Ishikawa (cell line): Measurements from ENCODE around the gene INSL3.
A peak's percentile ranks its signal among the peaks of the same experiment; 100 is the strongest.

Experiments used
- EP300 ChIP-seq: IDR thresholded peaks from 2 replicates; pipeline ENCODE4 v1.6.1; 2012; ENCODE audit warnings: borderline replicate concordance
- NFIC ChIP-seq: IDR thresholded peaks from 2 replicates; pipeline ENCODE4 v1.6.1; 2012
- RAD21 ChIP-seq: IDR thresholded peaks from 2 replicates; pipeline ENCODE4 v1.6.1; 2012; ENCODE audit warnings: low read depth
- TAF1 ChIP-seq: IDR thresholded peaks from 2 replicates; pipeline ENCODE4 v1.6.1; 2012; ENCODE audit warnings: low read depth, mild to moderate bottlenecking
- TEAD4 ChIP-seq: IDR thresholded peaks from 2 replicates; pipeline ENCODE4 v1.6.1; 2012
- USF1 ChIP-seq: IDR thresholded peaks from 2 replicates; pipeline ENCODE4 v1.6.1; 2012

DNA sequence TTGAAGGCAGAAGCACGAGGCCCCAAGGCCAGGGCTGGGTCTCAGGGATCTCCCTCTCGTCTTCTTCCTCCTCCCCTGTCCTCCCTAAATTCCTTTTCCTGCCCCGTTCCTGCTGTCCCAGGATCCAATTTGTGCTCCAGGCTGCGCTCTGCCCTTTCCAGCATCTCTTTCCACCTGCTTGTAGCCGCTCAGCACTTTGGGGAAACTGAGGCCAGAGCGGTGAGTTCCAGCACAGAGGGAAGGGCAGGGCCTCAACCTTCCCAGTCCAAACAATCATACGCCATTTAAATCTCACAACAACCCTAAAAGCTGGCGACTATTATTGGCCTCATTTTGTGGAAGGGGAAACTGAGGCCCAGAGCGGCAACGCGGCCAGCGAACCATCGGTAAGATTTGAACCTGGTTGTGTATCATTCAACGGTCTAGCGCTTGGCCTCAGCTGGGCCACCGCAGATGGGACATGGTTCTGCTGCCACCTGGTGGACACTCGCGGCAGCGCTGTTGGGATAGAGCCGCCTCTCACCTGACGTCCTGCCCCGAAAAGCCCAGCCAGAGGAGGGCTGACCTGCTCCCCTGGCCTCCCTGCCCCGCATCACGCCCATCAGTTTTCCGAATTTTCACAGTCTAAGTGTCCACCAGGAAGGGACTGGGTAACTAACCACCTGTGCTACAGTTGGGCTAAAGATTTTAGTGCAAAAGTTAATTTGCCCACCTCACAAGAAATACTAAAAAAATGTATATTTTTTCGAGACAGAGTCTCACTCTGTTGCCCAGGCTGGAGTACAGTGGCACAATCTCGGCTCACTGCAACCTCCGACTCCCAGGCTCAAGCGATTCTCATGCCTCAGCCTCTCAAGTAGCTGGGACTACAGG lies 34.2 kb upstream of the INSL3 start:
- TF ChIP-seq RAD21, result peak; percentile 98
- TF ChIP-seq USF1, result no peak
- TF ChIP-seq NFIC, result no peak
- TF ChIP-seq TAF1, result no peak
- no peak for TF ChIP-seq EP300
- TF ChIP-seq TEAD4, result no peak
